Activated B cell treated with CpG ODN at 0.5 μM for 24 hours (primary cell): ENCODE measurements around the gene HDC. TPM values are rescaled to one million over a fixed set of nuclear protein-coding genes. Genes with fewer than 3 reads are reported as not detected.

Experiments
- ATAC-seq: fragments of 200-7000 bp; cut with Tn5 transposase; one replicate; pipeline ENCODE4 v1.10.0; 2021; ENCODE audit warnings: low read depth, mild to moderate bottlenecking, moderate library complexity
- CTCF ChIA-PET: fragments of 350-600 bp; sonication (Branson Sonifier 250); formaldehyde crosslinking; loops from one replicate; lab custom pipeline; 2021; ENCODE audit warnings: antibody characterized with exemption; lab: Charles Lee
- POLR2A ChIA-PET: fragments of 350-600 bp; sonication (Branson Sonifier 250); formaldehyde crosslinking; loops from one replicate; lab custom pipeline; 2021; ENCODE audit warnings: antibody characterized with exemption; lab: Charles Lee
- DNase-seq: peaks from one replicate; pipeline ENCODE4 v3.0.0; 2022
- H3K27ac Mint-ChIP-seq: one replicate; pipeline ENCODE4 v1.8.0; 2020; ENCODE audit warnings: mixed read lengths
- H3K27me3 Mint-ChIP-seq: one replicate; pipeline ENCODE4 v1.8.0; 2021; ENCODE audit warnings: mixed read lengths
- H3K36me3 Mint-ChIP-seq: one replicate; pipeline ENCODE4 v1.8.0; 2021; ENCODE audit warnings: low read depth, mixed read lengths
- H3K4me1 Mint-ChIP-seq: one replicate; pipeline ENCODE4 v1.8.0; 2021; ENCODE audit warnings: mixed read lengths
- H3K4me3 Mint-ChIP-seq: one replicate; pipeline ENCODE4 v1.8.0; 2020; ENCODE audit warnings: mild to moderate bottlenecking, mixed read lengths
- H3K9me3 Mint-ChIP-seq: one replicate; pipeline ENCODE4 v1.8.0; 2020; ENCODE audit warnings: mixed read lengths
- CTCF ChIP-seq: fragments of 200-600 bp; IDR thresholded peaks from one replicate; pipeline ENCODE4 v1.8.0; 2022; ENCODE audit warnings: antibody characterized with exemption, mild to moderate bottlenecking
- intact Hi-C: fragments of 100-400 bp; cut with micrococcal nuclease; formaldehyde crosslinking; loops from one replicate; pipeline ENCODE4 v1.15.1; 2024
- total RNA-seq: library from RNA; stranded (reverse); gene quantifications from 2 replicates; pipeline ENCODE4 v1.2.3, GENCODE V29; 2022

HDC gene
- total RNA-seq, 1 donor from 2014 or later = not detected

- H3K27ac Mint-ChIP-seq = no peak overlapping the region
- no peak overlapping the region for H3K4me3 Mint-ChIP-seq
- ChIA-PET POLR2A (no interaction called here), CTCF (no interaction called here)
- intact Hi-C loops = no loop called here
- no peaks in the 10 kb centered on the region for H3K36me3 Mint-ChIP-seq
- H3K27me3 Mint-ChIP-seq = no peaks in the 10 kb centered on the region
- DNase-seq (no peak), ATAC-seq (no peak)
- H3K9me3 Mint-ChIP-seq = no peaks in the 10 kb centered on the region
- H3K4me1 Mint-ChIP-seq = no peaks in the 10 kb centered on the region
- no peak for TF ChIP-seq CTCF
Observed at GRCh38 chr15:50235794-50236193, 29.7 kb downstream of the HDC start.

DNA sequence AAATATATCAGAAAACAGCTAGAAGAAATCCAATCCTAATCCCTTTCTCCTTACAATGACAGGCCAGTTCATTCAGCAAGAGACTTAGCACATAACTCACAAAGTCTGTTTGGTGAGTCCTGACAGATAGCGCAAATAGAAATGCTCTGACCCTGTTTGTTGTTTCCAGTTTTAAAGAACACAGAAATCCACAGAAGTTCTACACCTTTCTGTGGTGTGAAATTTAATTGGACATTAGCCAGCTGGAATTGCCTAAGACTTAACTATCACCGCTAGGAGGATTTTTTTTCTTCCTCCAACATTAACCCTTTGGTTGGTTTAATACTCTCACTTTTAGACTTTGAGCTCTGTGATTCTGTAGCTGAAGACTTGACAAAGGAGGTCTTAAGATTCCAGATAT, 30.8 kb downstream of the HDC start:
- no peak overlapping the region for H3K4me3 Mint-ChIP-seq
- no peaks in the 10 kb centered on the region for H3K4me1 Mint-ChIP-seq
- H3K27ac Mint-ChIP-seq = no peak overlapping the region
- no peaks in the 10 kb centered on the region for H3K36me3 Mint-ChIP-seq
- CTCF ChIA-PET = no interaction called here
- intact Hi-C loops = no loop called here
- TF ChIP-seq CTCF = no peak
- POLR2A ChIA-PET = no interaction called here
- no peaks in the 10 kb centered on the region for H3K9me3 Mint-ChIP-seq
- ATAC-seq = no peak
- no peaks in the 10 kb centered on the region for H3K27me3 Mint-ChIP-seq
- DNase-seq = no peak

GRCh38 chr15:50233192-50233736, 32.3 kb downstream of the HDC start:
- DNase-seq (no peak), ATAC-seq (no peak)
- intact Hi-C loops = no loop called here
- Mint-ChIP-seq H3K36me3 (no peaks in the 10 kb centered on the region), H3K4me3 (no peak overlapping the region), H3K27me3 (no peaks in the 10 kb centered on the region), H3K27ac (no peak overlapping the region), H3K4me1 (no peaks in the 10 kb centered on the region), H3K9me3 (no peaks in the 10 kb centered on the region)
- POLR2A ChIA-PET = no interaction called here
- no peak for TF ChIP-seq CTCF
- CTCF ChIA-PET = no interaction called here

- ATAC-seq = no peak
- DNase-seq = no peak
- Mint-ChIP-seq H3K4me3 (no peak overlapping the region), H3K36me3 (no peaks in the 10 kb centered on the region), H3K27me3 (no peaks in the 10 kb centered on the region), H3K9me3 (no peaks in the 10 kb centered on the region), H3K4me1 (no peaks in the 10 kb centered on the region), H3K27ac (no peak overlapping the region)
- POLR2A ChIA-PET = no interaction called here
- CTCF ChIA-PET = no interaction called here
- intact Hi-C loops = no loop called here
- no peak for TF ChIP-seq CTCF
Observed at GRCh38 chr15:50232791-50233190, 32.7 kb downstream of the HDC start.

DNA sequence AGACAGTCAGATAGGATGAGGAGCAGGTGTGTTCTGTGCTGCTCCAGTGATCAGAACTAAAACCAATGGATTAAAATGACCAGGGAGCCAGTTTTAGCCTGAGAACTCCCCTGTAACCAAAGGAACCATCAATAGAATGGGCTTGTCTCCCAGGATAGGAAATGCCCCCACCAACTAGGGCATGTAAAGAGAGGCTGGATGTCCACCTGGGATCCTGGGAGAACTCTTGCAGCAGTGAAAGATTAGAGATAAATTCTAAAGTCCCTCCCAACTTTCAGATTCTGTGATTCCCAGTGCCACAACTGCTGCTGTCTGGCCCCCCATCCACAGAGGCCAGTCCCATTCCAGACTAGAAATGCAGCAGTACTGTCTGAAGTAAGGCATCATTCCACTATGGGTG, 33.8 kb downstream of the HDC start:
- POLR2A ChIA-PET = no interaction called here
- DNase-seq (no peak), ATAC-seq (no peak)
- TF ChIP-seq CTCF = no peak
- no peaks in the 10 kb centered on the region for H3K27me3 Mint-ChIP-seq
- H3K4me3 Mint-ChIP-seq = no peak overlapping the region
- intact Hi-C loops = no loop called here
- CTCF ChIA-PET = no interaction called here
- H3K27ac Mint-ChIP-seq = no peak overlapping the region
- no peaks in the 10 kb centered on the region for H3K36me3 Mint-ChIP-seq
- no peaks in the 10 kb centered on the region for H3K9me3 Mint-ChIP-seq
- H3K4me1 Mint-ChIP-seq = no peaks in the 10 kb centered on the region
